ENCODE data around the gene SND1.

SND1 gene

GRCh38 chr7:127689194-127689772, 37.3 kb downstream of the SND1 start:
- DNase-seq (ENCODE audit: low spot score), result no peak

GRCh38 chr7:127690337-127690736, 38.3 kb downstream of the SND1 start:
- no peak for DNase-seq (ENCODE audit: low spot score)

GRCh38 chr7:127690806-127691205, 38.8 kb downstream of the SND1 start:
- DNase-seq (ENCODE audit: low spot score), result no peak

- no peak for DNase-seq (ENCODE audit: low spot score)
Observed at GRCh38 chr7:127692200-127692599, 40.2 kb downstream of the SND1 start.

DNA sequence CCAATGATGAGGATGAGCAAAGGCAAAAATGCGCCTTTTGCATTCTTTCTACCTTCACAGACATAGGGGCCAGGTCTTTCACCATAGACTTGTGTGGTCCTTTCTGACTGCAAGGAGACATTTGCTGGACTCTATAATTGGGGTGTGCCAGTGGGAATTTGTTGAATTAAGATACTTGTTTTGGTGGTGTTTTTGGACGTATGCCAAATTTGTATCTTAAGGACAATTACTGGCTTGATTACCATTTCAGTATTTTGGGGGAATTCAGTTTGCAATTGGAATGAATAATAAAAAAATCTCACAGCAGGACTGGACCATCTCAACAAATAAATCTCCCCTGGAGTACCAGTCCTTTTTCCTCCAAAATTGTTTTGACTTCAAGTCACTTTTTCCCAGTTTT, 47.9 kb downstream of the SND1 start:
- no peak for DNase-seq (ENCODE audit: low spot score)

DNA sequence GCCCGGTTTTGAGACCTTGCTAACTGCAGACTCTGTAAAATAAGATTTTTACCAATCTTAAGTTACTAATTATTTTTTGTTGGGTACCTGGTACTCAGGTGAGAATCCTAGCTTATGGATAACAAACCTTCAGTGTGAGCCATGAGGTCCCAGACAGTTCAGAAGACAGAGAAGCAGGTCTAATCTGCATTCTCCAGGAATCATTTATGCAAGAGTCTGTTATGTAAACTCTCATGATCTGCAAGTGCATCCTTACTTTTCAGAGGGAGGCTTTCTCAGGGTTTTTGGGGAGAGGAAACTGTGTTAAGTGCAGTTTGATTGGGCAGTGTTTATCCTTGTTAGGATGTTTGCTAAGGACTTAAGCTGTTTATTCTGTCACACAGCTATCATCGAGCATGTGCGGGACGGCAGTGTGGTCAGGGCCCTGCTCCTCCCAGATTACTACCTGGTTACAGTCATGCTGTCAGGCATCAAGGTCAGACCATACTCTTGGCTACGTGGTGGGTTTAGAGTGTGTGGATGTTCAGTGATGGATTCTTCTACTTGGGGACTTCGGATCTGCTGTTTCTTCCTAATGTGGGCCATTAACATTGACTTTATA, 50.2 kb downstream of the SND1 start:
- DNase-seq (ENCODE audit: low spot score), result no peak

DNA sequence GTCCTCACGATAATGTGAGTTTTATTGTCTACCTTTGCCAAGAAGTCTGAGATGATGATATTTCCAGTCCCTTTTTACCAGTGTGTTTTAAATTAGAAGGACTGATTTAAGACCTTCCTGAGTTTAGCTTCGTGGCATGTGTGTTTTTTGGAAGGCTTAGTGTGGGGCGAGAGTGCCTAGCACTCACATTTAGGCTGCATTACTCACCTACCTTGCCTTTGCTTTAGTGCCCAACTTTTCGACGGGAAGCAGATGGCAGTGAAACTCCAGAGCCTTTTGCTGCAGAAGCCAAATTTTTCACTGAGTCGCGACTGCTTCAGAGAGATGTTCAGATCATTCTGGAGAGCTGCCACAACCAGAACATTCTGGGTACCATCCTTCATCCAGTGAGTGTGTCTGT, 50.9 kb downstream of the SND1 start:
- DNase-seq (ENCODE audit: low spot score), result no peak

DNA sequence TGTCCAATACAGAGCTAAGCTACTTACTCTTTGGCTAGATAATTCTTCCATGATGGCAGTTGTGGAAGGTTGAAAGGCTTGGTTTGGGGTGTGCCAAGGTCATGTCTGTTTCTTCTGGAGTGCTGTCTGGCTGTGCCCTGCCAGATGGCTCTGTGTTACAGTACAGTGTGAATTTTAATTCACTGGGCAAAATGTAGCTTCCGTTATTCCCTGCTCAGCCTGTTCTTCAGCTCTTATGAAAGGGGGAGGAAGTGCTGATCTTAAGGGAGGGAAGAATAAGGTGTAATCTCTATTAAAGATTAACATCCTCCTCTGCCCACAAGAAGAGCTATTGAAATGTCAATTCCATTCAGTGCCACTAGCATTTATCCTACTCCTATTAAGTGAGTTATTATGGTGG, 52.2 kb downstream of the SND1 start:
- DNase-seq (ENCODE audit: low spot score), result no peak

DNA sequence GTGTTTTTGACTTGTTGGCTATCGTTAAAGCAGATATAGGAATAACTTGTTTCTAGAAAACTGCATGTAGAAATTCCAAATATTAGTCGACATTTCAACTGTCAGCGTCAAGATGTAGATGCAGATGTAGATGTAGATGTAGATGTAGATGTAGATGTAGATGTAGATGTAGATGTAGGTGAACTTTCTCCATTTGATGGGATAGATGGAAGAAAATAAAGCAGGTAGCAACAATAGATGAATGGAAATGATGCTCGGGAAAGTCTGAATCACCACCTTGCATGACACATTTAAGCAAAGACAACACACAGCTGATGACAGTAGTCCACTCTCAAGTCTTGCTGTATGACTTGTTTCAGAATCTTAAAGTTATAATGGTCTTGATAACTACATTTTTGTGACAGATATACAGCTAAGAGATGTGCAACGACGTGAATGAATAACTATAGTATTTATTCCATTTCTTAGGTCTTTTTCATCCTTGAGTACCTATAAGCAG, 53.5 kb downstream of the SND1 start:
- no peak for DNase-seq (ENCODE audit: low spot score)

DNA sequence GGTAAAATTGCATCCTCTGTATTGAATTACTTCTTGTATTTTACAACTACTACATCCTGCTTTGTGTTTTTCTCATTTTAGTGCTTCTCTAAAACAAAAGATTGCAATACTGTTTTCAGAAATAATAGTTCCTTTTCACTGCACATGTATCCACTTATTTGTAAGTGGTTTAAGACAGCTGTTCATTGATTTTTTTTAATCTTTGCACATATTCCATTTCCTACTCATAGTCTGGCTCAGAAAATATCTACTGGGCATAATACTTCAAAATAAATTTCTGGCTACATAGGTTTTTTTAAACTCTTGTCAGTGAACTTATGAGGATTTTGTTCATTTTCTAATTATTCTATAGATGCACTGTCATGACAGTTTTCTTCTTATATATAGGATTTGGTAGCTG, 54.8 kb downstream of the SND1 start:
- DNase-seq (ENCODE audit: low spot score), result no peak

DNA sequence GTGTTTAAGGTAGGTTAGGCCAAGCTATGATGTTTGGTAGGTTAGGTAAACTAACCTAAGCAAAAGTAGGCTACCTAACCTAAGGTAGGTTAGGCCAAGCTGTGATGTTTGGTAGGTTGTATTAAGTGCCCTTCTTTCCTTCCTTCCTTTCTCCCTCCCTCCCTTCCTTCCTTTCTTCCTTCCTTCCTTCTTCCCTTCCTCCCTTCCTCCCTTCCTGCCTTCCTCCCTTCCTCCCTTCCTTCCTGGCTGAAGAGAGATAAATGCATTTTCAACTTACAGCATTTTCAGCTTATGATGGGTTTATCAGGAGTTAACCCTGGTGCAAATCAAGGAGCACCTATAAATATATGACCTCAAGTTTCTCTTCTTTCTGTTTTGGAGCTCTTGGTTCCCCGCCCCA, 56.2 kb downstream of the SND1 start:
- DNase-seq (ENCODE audit: low spot score), result no peak

DNA sequence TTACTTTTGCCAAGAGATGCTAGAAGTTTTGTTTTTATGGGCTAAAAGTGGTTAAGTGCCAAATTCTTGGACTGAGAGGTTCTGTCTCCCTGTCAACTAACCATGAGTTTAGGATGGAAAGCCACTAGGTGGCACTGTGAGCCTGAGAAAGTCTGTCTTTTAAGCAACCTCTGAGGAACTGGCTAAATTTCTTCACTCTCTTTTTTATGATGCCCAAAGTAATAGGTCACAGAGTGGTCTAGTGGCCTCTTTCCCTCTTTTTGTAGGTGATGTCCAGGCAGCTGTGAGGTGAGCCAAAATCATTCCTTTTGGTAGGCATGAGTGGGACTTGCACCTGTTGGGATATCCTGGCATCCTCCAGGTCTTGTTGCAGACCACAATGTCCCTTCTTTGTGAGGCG, 56.8 kb downstream of the SND1 start:
- DNase-seq (ENCODE audit: low spot score), result peak; percentile 62

DNA sequence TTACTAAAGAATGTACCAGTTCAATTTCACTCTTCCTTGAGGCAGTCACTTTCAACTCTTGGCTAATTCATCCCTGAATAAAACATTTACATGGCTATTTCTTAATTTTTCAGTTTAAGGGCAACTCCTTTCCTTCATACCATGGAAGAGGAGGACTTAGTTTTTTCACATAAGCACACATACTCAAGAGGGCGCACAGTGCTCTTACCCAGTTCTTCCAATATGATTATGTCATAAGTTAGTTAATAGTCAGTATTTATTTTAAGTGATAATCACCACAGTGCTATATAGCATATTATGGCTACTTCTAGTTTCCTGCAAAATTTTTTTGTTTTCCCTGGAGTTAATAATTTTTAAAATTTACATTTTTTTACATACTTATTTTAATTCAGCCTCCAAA, 58.6 kb downstream of the SND1 start:
- DNase-seq (ENCODE audit: low spot score), result no peak

DNA sequence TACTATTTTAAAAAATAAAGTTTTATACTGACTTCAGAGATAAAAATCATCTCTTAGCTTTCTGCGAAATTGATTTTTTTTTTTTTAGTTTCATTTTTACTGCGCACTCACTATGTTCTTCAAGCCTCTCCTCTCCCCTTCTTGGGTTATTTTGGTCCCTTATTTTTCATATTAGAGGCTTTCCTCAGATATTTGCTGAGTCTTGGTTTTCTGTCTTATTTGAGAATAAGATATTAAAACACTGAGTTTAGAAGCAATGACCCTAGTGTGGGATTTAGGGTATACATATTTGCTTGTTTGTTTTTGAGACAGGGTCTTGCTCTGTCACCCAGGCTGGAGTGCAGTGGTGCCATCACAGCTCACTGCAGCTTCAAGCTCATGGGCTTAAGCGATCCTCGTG, 59.9 kb downstream of the SND1 start:
- no peak for DNase-seq (ENCODE audit: low spot score)

GRCh38 chr7:127713006-127713405, 61.0 kb downstream of the SND1 start:
- DNase-seq (ENCODE audit: low spot score), result no peak

GRCh38 chr7:127713758-127714157, 61.8 kb downstream of the SND1 start:
- no peak for DNase-seq (ENCODE audit: low spot score)

DNA sequence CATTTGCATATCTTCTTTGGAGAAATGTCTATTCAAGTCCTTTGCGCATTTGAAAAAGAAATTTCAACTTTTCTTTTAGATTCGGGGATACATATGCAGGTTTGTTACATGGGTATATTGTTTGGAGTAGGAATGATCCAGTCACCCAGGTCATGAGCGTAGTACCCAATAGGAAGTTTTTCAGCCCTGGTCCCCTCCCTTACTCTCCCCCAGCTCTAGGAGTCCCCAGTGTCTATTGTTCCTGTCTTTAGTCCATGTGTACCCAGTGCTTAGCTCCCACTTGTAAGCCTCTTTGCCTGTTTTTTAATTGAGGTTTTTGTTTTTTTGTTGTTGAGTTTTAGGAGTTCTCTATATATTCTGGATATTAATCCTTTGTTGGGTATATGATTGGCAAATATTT, 63.3 kb downstream of the SND1 start:
- DNase-seq (ENCODE audit: low spot score), result no peak

DNA sequence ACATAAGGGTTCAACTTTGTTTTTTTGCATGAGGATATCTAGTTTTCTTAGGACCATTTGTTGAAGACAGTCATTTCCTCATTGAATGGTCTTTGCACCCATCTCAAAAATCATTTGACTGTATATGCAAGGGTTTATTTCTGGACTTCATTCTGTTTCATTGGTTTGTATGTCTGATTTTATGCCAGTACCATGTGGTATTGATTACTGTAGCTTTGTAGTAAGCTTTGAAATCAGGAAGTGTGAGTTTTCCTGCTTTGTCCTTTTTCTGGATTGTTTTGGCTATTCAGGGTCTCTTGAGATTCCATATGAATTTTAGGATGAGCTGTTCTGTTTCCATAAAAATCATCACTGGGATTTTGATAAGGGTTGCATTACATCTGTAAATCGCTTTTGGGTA, 63.9 kb downstream of the SND1 start:
- no peak for DNase-seq (ENCODE audit: low spot score)

GRCh38 chr7:127717502-127718339, 65.7 kb downstream of the SND1 start:
- DNase-seq (ENCODE audit: low spot score), result peak; percentile 10

DNA sequence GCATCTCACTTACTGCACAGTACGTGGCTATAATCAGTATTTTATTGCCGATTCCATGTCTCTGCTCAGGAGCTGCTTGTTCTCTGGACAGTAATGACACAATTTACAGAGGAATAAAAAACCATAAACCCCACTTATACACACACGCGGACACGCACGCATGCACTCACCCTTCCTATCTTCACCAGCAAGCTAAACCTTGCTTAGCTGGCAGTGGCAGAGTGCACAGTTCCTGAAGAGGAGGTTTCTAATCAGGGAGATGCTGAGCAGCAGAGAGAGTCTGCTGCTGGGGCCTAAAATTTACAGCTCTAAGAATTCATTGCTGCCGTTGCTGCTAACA, 66.3 kb downstream of the SND1 start:
- no peak for DNase-seq (ENCODE audit: low spot score)

DNA sequence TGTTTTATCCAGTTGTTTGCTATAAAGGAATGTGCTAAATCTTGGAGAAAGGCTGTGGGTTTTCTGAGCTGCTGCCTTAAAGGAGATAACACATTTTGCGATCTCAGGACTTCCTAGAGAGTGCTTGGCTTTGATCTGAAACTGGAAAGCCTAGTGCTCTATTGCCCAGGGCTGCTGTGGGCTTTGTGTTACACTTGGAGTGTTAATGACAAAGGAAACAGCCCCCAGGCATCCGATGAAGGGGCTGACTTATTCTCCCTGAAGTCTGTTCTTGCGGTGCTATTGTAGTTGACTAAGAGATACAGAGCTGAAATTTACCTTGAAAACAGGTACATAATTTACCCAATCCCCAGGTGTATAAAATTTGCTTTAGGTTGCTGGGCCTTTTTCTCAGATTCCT, 74.5 kb downstream of the SND1 start:
- DNase-seq (ENCODE audit: low spot score), result no peak

DNA sequence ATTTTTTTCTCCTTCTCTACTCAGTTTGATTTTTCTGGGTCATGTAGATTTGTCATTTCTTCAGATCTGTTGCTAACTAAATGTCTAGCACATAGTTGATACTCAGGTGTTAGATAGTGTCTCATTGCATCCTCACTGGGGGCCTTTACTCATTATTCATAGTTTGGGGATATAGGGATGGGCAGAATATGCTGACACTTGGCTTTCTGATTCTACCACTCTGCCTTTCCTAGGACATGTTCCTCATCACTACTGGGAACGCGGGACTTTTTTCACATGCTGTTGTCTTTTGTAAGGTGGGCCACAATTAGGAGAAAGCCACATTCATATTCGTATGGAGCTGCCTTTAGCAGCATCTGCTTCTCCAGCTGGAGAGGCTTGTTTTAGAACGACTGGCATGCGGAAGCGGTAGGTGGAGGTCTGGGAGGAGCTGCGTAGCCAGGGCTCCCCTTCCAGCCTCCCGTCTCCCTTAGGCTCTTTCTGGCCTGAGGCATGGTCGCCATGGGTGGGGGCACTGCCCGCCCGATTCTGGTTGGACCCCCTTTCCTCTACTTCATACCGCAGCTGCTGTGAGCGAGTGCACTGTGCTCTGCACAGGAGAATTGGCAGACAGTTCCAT, 78.8 kb downstream of the SND1 start:
- no peak for DNase-seq (ENCODE audit: low spot score)

DNA sequence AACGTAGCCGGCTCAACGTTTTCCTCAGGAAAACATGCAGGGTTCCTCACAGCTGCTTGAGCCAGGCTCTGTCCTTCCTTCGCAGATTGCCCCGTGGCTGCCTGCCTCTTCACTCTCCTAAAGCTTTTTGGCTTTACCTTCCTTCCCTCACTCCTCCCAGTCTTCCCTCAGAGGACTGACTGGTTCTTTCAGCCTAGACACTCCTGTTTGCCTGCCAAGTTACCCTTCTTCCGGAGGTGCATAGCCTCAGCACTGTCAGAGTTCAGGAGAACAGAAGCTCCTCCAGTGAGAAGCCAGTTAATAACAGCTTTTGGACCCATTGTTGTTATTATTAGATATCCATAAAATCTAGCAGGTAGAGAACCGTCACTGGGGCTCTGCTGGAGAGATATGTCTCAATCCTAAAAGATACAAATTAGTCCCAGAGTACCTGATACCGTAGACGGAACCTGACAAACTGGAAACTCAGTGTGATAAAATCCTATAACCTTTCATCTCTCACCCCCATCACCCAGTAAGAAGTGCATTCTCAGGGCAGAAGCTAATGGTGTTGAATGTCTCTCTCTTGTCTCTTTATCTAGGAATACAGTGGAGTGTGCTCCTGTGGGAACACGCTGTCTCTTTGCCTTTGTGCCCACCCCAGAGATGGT, 79.6 kb downstream of the SND1 start:
- no peak for DNase-seq (ENCODE audit: low spot score)
